Testis (tissue), 3 donors: ENCODE data around the gene FSHR. TPM values are rescaled to one million over a fixed set of nuclear protein-coding genes. Genes with fewer than 3 reads are reported as not detected.

Experiments used
- DNase-seq: peaks from one replicate; pipeline ENCODE4 v3.0.0-alpha.2; 2019
- H3K27ac ChIP-seq, 2 donors: fragments of 200-600 bp; sonication (generic); one replicate each; pipeline ENCODE4 v1.5.1; 2019
- H3K27me3 ChIP-seq: fragments of 200-600 bp; sonication (generic); one replicate; pipeline ENCODE4 v1.5.1; 2019
- H3K36me3 ChIP-seq: fragments of 200-600 bp; sonication (generic); one replicate; pipeline ENCODE4 v1.5.1; 2017; ENCODE audit warnings: low read depth; ENCODE audit errors: missing control alignments
- H3K4me1 ChIP-seq: fragments of 200-600 bp; sonication (generic); one replicate; pipeline ENCODE4 v1.5.1; 2019
- H3K4me3 ChIP-seq, 2 donors: fragments of 200-600 bp; sonication (generic); one replicate each; pipeline ENCODE4 v1.5.1; 2017 to 2019
- H3K9me3 ChIP-seq: fragments of 200-600 bp; sonication (generic); one replicate; pipeline ENCODE4 v1.5.1; 2017
- CTCF ChIP-seq, 3 experiments: fragments of 450-650 bp in 2 of 3; fragments of 200-600 bp in 1 of 3; sonication (generic) in 1 of 3; IDR thresholded peaks; one replicate each; pipeline ENCODE4 v1.5.1; 2016 to 2019; ENCODE audit warnings: antibody characterized with exemption in 3 of 3, mild to moderate bottlenecking in 2 of 3, moderate library complexity in 1 of 3
- POLR2A ChIP-seq: fragments of 450-650 bp; IDR thresholded peaks from one replicate; pipeline ENCODE4 v1.6.1; 2017; ENCODE audit warnings: antibody characterized with exemption, mild to moderate bottlenecking, moderate library complexity
- WGBS, 2 donors: methylation state at CpG; one replicate each; pipeline ENCODE4 v1.1.5; 2018; 5-methylcytosine and 5-hydroxymethylcytosine counted together
- intact Hi-C: fragments of 100-400 bp; cut with DNase I; formaldehyde crosslinking; loops from one replicate; pipeline ENCODE4 v1.15.1; 2023; ENCODE audit warnings: low total_unique reads
- polyA plus RNA-seq: library from polyadenylated mRNA; stranded (reverse); fragments of 350-450 nt; fragmentation: Illumina TruSeq; extraction: RNeasy Lipid Tissue Mini Kit (QIAGEN cat#74804); gene quantifications from one replicate; pipeline ENCODE4 v1.2.3, GENCODE V29; 2014; ENCODE audit warnings: low read depth, low replicate concordance; ENCODE audit not compliant: insufficient read depth
- total RNA-seq, 2 donors: library from RNA; depleted of rRNA; stranded (reverse); fragments of >200 nt; gene quantifications; one replicate each; pipeline ENCODE4 v1.2.3, GENCODE V29; 2016

FSHR gene
- total and polyA plus RNA-seq, 3 donors from 2014 or later = 8.8 to 22.6 (median 22.0) TPM

- intact Hi-C loops = no loop called here
These were observed 174.6 kb downstream of the FSHR start for GRCh38 chr2:48979691-48980090.

DNA sequence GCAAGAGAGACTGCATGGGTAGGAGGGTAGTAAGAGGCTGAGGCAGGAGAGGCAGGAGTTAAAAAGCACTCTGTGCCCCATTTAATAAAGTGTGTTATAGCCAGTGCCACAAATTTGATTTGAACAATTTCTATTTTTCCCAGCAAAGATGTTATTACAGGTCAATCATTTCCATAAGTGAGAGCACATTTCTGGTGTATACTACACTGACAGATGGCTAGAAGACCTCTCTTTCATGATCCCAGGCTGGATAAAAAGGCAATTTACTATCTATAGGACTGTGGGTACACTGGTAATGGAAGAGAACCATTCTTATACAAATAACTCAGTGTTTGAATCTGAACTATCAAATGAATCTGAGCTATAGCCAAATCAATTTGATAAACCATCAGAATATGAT, 176.2 kb downstream of the FSHR start:
- TF ChIP-seq CTCF (IDR thresholded peaks at IDR 0.05) = no peak
- no peak for TF ChIP-seq POLR2A
- intact Hi-C loops = no loop called here
- H3K36me3 ChIP-seq = no peaks in the 10 kb centered on the region
- DNase-seq = no peak
- H3K27me3 ChIP-seq = no peaks in the 10 kb centered on the region
- H3K4me3 ChIP-seq = no peak overlapping the region
- no peaks in the 10 kb centered on the region for H3K4me1 ChIP-seq
- no peaks in the 10 kb centered on the region for H3K9me3 ChIP-seq
- no peak overlapping the region for H3K27ac ChIP-seq

More at GRCh38 chr2:48979691-48980090, 174.6 kb downstream of the FSHR start:
- H3K9me3 ChIP-seq = no peaks in the 10 kb centered on the region
- 97 to 98% methylated on average over 4 of the region's 4 CpGs for WGBS, 2 donors
- TF ChIP-seq CTCF (IDR thresholded peaks at IDR 0.05) (no peak), POLR2A (no peak)
- DNase-seq = no peak
- H3K4me1 ChIP-seq = no peaks in the 10 kb centered on the region
- H3K27ac ChIP-seq = no peak overlapping the region
- no peaks in the 10 kb centered on the region for H3K27me3 ChIP-seq
- no peak overlapping the region for H3K4me3 ChIP-seq
- no peaks in the 10 kb centered on the region for H3K36me3 ChIP-seq

DNA sequence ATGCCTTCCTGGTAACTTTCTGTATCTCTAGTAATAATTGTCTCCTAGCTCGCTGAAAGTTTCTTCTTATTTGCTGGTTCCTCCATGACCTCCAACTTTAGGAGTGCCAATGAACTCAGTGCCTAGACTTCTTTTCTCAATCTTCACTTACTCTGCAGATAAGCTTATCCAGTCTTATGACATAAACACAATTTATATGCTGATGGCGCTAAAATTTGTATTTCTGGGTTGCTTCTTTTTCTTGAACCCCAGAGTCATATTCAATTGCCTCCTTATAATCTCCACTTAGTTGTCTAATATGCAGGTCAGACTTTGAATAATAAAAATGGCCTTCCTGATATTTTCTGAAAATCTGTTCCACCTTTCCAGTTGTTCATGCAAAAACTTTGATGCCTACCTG, 182.5 kb downstream of the FSHR start:
- intact Hi-C loops = no loop called here
- no peak overlapping the region for H3K4me3 ChIP-seq
- no peak overlapping the region for H3K27ac ChIP-seq
- WGBS, 2 donors = 93 to 98% methylated on average over 2 of the region's 2 CpGs
- TF ChIP-seq POLR2A (no peak), CTCF (IDR thresholded peaks at IDR 0.05) (no peak)
- no peaks in the 10 kb centered on the region for H3K4me1 ChIP-seq
- H3K9me3 ChIP-seq = no peaks in the 10 kb centered on the region
- H3K36me3 ChIP-seq = no peaks in the 10 kb centered on the region
- no peak for DNase-seq
- H3K27me3 ChIP-seq = no peaks in the 10 kb centered on the region

GRCh38 chr2:48968011-48968410, 186.3 kb downstream of the FSHR start:
- TF ChIP-seq CTCF (IDR thresholded peaks at IDR 0.05) (no peak), POLR2A (no peak)
- Histone ChIP-seq H3K36me3 (no peaks in the 10 kb centered on the region), H3K4me3 (no peak overlapping the region), H3K27ac (no peak overlapping the region), H3K27me3 (no peaks in the 10 kb centered on the region), H3K4me1 (no peaks in the 10 kb centered on the region), H3K9me3 (no peaks in the 10 kb centered on the region)
- intact Hi-C loops = no loop called here
- 92 to 93% methylated on average over 4 of the region's 4 CpGs for WGBS, 2 donors
- DNase-seq = no peak

DNA sequence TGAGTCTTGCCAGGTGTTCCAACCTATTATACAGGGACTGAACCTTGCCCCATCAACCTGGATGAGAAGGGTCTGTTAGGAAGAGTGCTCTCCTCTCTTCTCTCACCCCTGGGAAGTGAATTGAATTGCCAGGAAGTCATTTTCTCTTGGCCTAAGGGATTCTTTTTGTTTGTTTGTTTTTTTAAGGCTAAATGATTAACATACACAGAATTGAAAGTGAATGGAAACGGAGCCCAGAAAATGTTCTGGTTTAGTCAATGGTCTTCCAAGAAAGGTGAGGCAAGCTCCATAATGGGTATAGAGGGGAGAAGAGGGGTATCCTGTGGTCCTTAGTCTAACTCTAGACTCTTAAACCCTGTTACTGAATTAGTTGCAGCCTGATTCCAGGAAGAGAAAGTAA, 189.1 kb downstream of the FSHR start:
- DNase-seq = no peak
- Histone ChIP-seq H3K27ac (no peak overlapping the region), H3K4me3 (no peak overlapping the region), H3K9me3 (no peaks in the 10 kb centered on the region), H3K27me3 (no peaks in the 10 kb centered on the region), H3K36me3 (no peaks in the 10 kb centered on the region), H3K4me1 (no peaks in the 10 kb centered on the region)
- intact Hi-C loops = no loop called here
- TF ChIP-seq POLR2A (no peak), CTCF (IDR thresholded peaks at IDR 0.05) (no peak)
- 48 to 68% methylated on average over 1 of the region's 1 CpG for WGBS, 2 donors
